ENCODE measurements around the gene CINP. TPM values are rescaled to one million over a fixed set of nuclear protein-coding genes. Genes with fewer than 3 reads are reported as not detected.

Gene CINP
- 10 to 100 TPM; 25.1 to 30.1 TPM for total RNA-seq
- 10 to 100 TPM; 30.3 to 34.6 TPM for polyA plus RNA-seq

DNA sequence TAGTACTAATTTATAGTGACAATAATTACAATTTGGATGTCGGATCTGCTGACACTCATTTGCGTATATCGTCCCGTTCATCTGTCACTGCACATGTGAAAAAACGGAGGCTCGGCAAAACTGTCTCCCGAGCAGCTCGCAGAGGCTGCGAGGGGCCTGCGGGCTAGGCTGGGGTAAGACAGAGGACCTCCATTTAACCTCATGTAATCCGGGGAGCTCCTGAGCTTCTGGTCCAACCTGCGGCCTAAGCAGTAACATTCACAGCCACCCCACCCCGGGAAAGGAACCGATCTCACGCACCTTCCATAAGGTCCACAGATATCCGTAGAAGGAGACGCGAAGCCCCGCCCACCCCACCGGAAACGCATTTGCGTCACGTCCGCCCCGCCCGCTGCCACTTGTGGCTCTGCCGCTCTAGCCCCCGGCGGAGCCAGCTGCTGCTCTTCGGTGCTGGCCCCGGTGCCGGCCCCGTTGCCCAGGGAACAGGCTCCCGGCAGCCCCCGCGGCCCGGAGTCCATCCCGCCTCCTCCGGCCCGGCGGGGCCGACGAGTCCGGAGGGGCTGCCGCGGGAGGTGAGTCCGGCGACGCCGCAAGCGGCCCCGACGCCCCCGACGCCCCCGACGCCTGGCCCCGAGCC is at the start of gene CINP, which contains the start of gene TECPR2:
TSS of gene CINP (minus strand) at position 346 of the 637 bp plus-strand sequence. CDS start at position 307, 39 bp downstream.
TSS of gene TECPR2 (plus strand) at position 397 of the 637 bp plus-strand sequence. CDS start 13,781 bp downstream, outside the sequence.
- H3K27me3 ChIP-seq (ENCODE audit: control insufficient read depth in 4 of 4, insufficient read depth in 4 of 4, low read length in 3 of 4) = no peaks in the 10 kb centered on the region
- H3K36me3 ChIP-seq (ENCODE audit: control insufficient read depth in 4 of 4, insufficient read depth in 3 of 4, low read depth in 1 of 4, low read length in 3 of 4) = peaks cover 4 to 9% (median 7%) of the 10 kb centered on the region in 4 donors
- DNase-seq (ENCODE audit: low spot score) = peak; percentile 99
- H3K27ac ChIP-seq (ENCODE audit: low read depth in 1 of 2, low read length in 2 of 2) = peak within 1 kb of the TSS; percentile 88 to 89
- TF ChIP-seq RAD21 (IDR thresholded peaks at IDR 0.05) (no peak), HNF4G (IDR thresholded peaks at IDR 0.05) (no peak), FOXA1 (IDR thresholded peaks at IDR 0.05) (no peak), TAF1 (conservative IDR thresholded peaks at IDR 0.05) (no peak), HNF4A (conservative IDR thresholded peaks at IDR 0.05) (no peak), GABPA (IDR thresholded peaks at IDR 0.05 in 1 of 2, conservative IDR thresholded peaks at IDR 0.05 in 1 of 2) (peak; percentile 77 to 93), SP1 (IDR thresholded peaks at IDR 0.05) (peak; percentile 16), JUND (IDR thresholded peaks at IDR 0.05) (no peak), YY1 (IDR thresholded peaks at IDR 0.05) (peak; percentile 78)
- TF ChIP-seq, protein P1, sequence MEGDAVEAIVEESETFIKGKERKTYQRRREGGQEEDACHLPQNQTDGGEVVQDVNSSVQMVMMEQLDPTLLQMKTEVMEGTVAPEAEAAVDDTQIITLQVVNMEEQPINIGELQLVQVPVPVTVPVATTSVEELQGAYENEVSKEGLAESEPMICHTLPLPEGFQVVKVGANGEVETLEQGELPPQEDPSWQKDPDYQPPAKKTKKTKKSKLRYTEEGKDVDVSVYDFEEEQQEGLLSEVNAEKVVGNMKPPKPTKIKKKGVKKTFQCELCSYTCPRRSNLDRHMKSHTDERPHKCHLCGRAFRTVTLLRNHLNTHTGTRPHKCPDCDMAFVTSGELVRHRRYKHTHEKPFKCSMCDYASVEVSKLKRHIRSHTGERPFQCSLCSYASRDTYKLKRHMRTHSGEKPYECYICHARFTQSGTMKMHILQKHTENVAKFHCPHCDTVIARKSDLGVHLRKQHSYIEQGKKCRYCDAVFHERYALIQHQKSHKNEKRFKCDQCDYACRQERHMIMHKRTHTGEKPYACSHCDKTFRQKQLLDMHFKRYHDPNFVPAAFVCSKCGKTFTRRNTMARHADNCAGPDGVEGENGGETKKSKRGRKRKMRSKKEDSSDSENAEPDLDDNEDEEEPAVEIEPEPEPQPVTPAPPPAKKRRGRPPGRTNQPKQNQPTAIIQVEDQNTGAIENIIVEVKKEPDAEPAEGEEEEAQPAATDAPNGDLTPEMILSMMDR (IDR thresholded peaks at IDR 0.05; ENCODE audit: low read depth, low read length, missing input control) = no peak
- H3K9ac ChIP-seq (ENCODE audit: low read depth in 1 of 2, low read length in 2 of 2) = peak within 1 kb of the TSS; percentile 83 to 98
- H3K4me3 ChIP-seq (ENCODE audit: low read depth in 1 of 3, low read length in 3 of 3) = peak within 1 kb of the TSS; percentile 78 to 99 (median 97)
- WGBS = under 1% methylated on average over 58 of the region's 58 CpGs
- H3K4me1 ChIP-seq (ENCODE audit: control insufficient read depth in 4 of 4, insufficient read depth in 4 of 4, low read length in 3 of 4) = peaks cover 6 to 19% (median 16%) of the 10 kb centered on the region in 4 donors
- no peaks in the 10 kb centered on the region for H3K9me3 ChIP-seq (ENCODE audit: control insufficient read depth in 4 of 4, low read length in 3 of 4)

DNA sequence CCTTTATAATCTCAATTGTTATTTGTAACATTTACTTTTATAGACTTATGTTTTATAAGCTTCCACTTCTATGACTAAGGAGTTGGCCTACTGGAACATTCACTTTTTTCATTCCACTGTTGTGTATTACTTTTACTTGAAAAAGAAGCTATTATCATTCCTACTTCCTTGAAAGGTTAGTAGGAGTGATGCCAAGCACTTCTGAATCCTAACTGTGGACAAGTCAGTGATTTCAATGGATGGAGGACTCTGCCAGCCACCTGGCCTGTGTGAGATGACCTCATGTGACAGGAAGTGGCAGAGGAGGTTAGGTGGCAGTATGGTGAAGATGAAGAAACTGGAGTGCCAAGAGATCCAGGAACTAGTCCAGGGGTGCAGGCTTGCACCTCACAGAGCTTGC is 46.0 kb upstream of the CINP start:
- peaks cover 0 to 6% (median 5%) of the 10 kb centered on the region in 4 donors for H3K36me3 ChIP-seq (ENCODE audit: control insufficient read depth in 4 of 4, insufficient read depth in 3 of 4, low read depth in 1 of 4, low read length in 3 of 4)
- H3K9me3 ChIP-seq (ENCODE audit: control insufficient read depth in 4 of 4, low read length in 3 of 4) = no peaks in the 10 kb centered on the region
- DNase-seq (ENCODE audit: low spot score) = no peak
- no peak overlapping the region for H3K27ac ChIP-seq (ENCODE audit: low read depth in 1 of 2, low read length in 2 of 2)
- H3K4me1 ChIP-seq (ENCODE audit: control insufficient read depth in 4 of 4, insufficient read depth in 4 of 4, low read length in 3 of 4) = no peaks in the 10 kb centered on the region
- H3K4me3 ChIP-seq (ENCODE audit: low read depth in 1 of 3, low read length in 3 of 3) = no peak overlapping the region
- TF ChIP-seq RAD21 (IDR thresholded peaks at IDR 0.05) (no peak), GABPA (IDR thresholded peaks at IDR 0.05 in 1 of 2, conservative IDR thresholded peaks at IDR 0.05 in 1 of 2) (no peak), HNF4G (IDR thresholded peaks at IDR 0.05) (no peak), FOXA1 (IDR thresholded peaks at IDR 0.05) (no peak), EGR1 (IDR thresholded peaks at IDR 0.05; ENCODE audit: low read depth in 2 of 2) (no peak), TAF1 (conservative IDR thresholded peaks at IDR 0.05) (no peak), NR2F2 (IDR thresholded peaks at IDR 0.05) (no peak), RXRA (IDR thresholded peaks at IDR 0.05) (no peak), YY1 (IDR thresholded peaks at IDR 0.05) (no peak), FOXA2 (IDR thresholded peaks at IDR 0.05) (no peak)
- TF ChIP-seq, protein P1 (IDR thresholded peaks at IDR 0.05; ENCODE audit: low read depth, low read length, missing input control) = no peak
- TF ChIP-seq, protein P2, sequence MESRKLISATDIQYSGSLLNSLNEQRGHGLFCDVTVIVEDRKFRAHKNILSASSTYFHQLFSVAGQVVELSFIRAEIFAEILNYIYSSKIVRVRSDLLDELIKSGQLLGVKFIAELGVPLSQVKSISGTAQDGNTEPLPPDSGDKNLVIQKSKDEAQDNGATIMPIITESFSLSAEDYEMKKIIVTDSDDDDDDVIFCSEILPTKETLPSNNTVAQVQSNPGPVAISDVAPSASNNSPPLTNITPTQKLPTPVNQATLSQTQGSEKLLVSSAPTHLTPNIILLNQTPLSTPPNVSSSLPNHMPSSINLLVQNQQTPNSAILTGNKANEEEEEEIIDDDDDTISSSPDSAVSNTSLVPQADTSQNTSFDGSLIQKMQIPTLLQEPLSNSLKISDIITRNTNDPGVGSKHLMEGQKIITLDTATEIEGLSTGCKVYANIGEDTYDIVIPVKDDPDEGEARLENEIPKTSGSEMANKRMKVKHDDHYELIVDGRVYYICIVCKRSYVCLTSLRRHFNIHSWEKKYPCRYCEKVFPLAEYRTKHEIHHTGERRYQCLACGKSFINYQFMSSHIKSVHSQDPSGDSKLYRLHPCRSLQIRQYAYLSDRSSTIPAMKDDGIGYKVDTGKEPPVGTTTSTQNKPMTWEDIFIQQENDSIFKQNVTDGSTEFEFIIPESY (IDR thresholded peaks at IDR 0.05) = no peak
- TF ChIP-seq, protein P3, sequence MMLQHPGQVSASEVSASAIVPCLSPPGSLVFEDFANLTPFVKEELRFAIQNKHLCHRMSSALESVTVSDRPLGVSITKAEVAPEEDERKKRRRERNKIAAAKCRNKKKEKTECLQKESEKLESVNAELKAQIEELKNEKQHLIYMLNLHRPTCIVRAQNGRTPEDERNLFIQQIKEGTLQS (IDR thresholded peaks at IDR 0.05) = no peak
- H3K9ac ChIP-seq (ENCODE audit: low read depth in 1 of 2, low read length in 2 of 2) = no peak overlapping the region
- no peaks in the 10 kb centered on the region for H3K27me3 ChIP-seq (ENCODE audit: control insufficient read depth in 4 of 4, insufficient read depth in 4 of 4, low read length in 3 of 4)

Measured in liver (tissue), 9 donors.